Liver (tissue), 9 donors: ENCODE measurements around the gene TAPBPL. TPM values are rescaled to one million over a fixed set of nuclear protein-coding genes. Genes with fewer than 3 reads are reported as not detected.

Experiments
- DNase-seq: peaks from one replicate; pipeline ENCODE4 v3.0.0-alpha.2; 2017; ENCODE audit warnings: low spot score
- H3K27ac ChIP-seq, 2 donors: one replicate each; pipeline ENCODE4 v1.7.0; 2013; ENCODE audit warnings: inconsistent platforms in 2 of 2, low read length in 2 of 2, control low read depth in 1 of 2, low read depth in 1 of 2, mild to moderate bottlenecking in 1 of 2
- H3K27me3 ChIP-seq, 4 donors: one replicate each; pipeline versions ENCODE4 v1.6.1 to v1.7.0; 2013; ENCODE audit warnings: low read length in 3 of 4, inconsistent platforms in 1 of 4, mild to moderate bottlenecking in 1 of 4, moderate library complexity in 1 of 4; ENCODE audit not compliant: control insufficient read depth in 4 of 4, insufficient read depth in 4 of 4
- H3K36me3 ChIP-seq, 4 donors: one replicate each; pipeline versions ENCODE4 v1.6.1 to v1.7.0; 2013; ENCODE audit warnings: low read length in 3 of 4, mild to moderate bottlenecking in 3 of 4, low read depth in 1 of 4, moderate library complexity in 1 of 4; ENCODE audit not compliant: control insufficient read depth in 4 of 4, insufficient read depth in 3 of 4
- H3K4me1 ChIP-seq, 4 donors: one replicate each; pipeline versions ENCODE4 v1.6.1 to v1.7.0; 2013; ENCODE audit warnings: low read length in 3 of 4, mild to moderate bottlenecking in 3 of 4, moderate library complexity in 1 of 4; ENCODE audit not compliant: control insufficient read depth in 4 of 4, insufficient read depth in 4 of 4
- H3K4me3 ChIP-seq, 3 donors: one replicate each; pipeline versions ENCODE4 v1.6.1 to v1.7.0; 2013; ENCODE audit warnings: low read length in 3 of 3, control low read depth in 1 of 3, low read depth in 1 of 3, mild to moderate bottlenecking in 1 of 3
- H3K9ac ChIP-seq, 2 donors: one replicate each; pipeline ENCODE4 v1.7.0; 2013; ENCODE audit warnings: low read length in 2 of 2, mild to moderate bottlenecking in 2 of 2, moderate library complexity in 2 of 2, control low read depth in 1 of 2, low read depth in 1 of 2
- H3K9me3 ChIP-seq, 4 donors: one replicate each; pipeline versions ENCODE4 v1.6.1 to v1.7.0; 2013; ENCODE audit warnings: low read length in 3 of 4; ENCODE audit not compliant: control insufficient read depth in 4 of 4
- ATF3 ChIP-seq: IDR thresholded peaks from 2 replicates; pipeline ENCODE4 v1.6.1; 2016; ENCODE audit warnings: antibody characterized with exemption
- CTCF ChIP-seq: fragments of 150-350 bp; IDR thresholded peaks from 2 replicates; pipeline ENCODE4 v1.5.1; 2017; ENCODE audit warnings: improper control_type of control experiment, low read depth, low read length; ENCODE audit not compliant: missing input control
- EGR1 ChIP-seq, 2 donors: IDR thresholded peaks; 2 replicates each; pipeline ENCODE4 v1.6.1; 2016 to 2018; ENCODE audit warnings: antibody characterized with exemption in 2 of 2, low read depth in 2 of 2
- FOXA1 ChIP-seq: IDR thresholded peaks from 2 replicates; pipeline ENCODE4 v1.6.1; 2016; ENCODE audit warnings: antibody characterized with exemption
- FOXA2 ChIP-seq: IDR thresholded peaks from 2 replicates; pipeline ENCODE4 v1.6.1; 2016; ENCODE audit warnings: antibody characterized with exemption
- GABPA ChIP-seq, 2 donors: IDR thresholded peaks in 1 of 2; conservative IDR thresholded peaks in 1 of 2; 2 replicates each; pipeline ENCODE4 v1.6.1; 2016; ENCODE audit warnings: antibody characterized with exemption in 2 of 2, mild to moderate bottlenecking in 1 of 2, moderate library complexity in 1 of 2
- HNF4A ChIP-seq, 2 donors: conservative IDR thresholded peaks; 2 replicates each; pipeline ENCODE4 v1.6.1; 2016; ENCODE audit warnings: antibody characterized with exemption in 2 of 2, mild to moderate bottlenecking in 2 of 2
- HNF4G ChIP-seq: IDR thresholded peaks from 2 replicates; pipeline ENCODE4 v1.6.1; 2016; ENCODE audit warnings: antibody characterized with exemption
- JUND ChIP-seq, 2 donors: IDR thresholded peaks; 2 replicates each; pipeline ENCODE4 v1.6.1; 2016; ENCODE audit warnings: antibody characterized with exemption in 2 of 2
- MAX ChIP-seq: IDR thresholded peaks from 2 replicates; pipeline ENCODE4 v1.6.1; 2016; ENCODE audit warnings: antibody characterized with exemption
- NR2F2 ChIP-seq: IDR thresholded peaks from 2 replicates; pipeline ENCODE4 v1.6.1; 2016; ENCODE audit warnings: antibody characterized with exemption
- RAD21 ChIP-seq, 2 donors: IDR thresholded peaks; 2 replicates each; pipeline ENCODE4 v1.6.1; 2016; ENCODE audit warnings: antibody characterized with exemption in 2 of 2, mild to moderate bottlenecking in 2 of 2
- REST ChIP-seq: IDR thresholded peaks from 2 replicates; pipeline ENCODE4 v1.6.1; 2016; ENCODE audit warnings: antibody characterized with exemption, mild to moderate bottlenecking
- RXRA ChIP-seq, 2 donors: IDR thresholded peaks; 2 replicates each; pipeline ENCODE4 v1.6.1; 2017 to 2018; ENCODE audit warnings: antibody characterized with exemption in 2 of 2, mild to moderate bottlenecking in 1 of 2
- SP1 ChIP-seq: IDR thresholded peaks from 2 replicates; pipeline ENCODE4 v1.6.1; 2018; ENCODE audit warnings: antibody characterized with exemption, mild to moderate bottlenecking
- TAF1 ChIP-seq: conservative IDR thresholded peaks from 2 replicates; pipeline ENCODE4 v1.6.1; 2016; ENCODE audit warnings: antibody characterized with exemption, mild to moderate bottlenecking
- YY1 ChIP-seq: IDR thresholded peaks from 2 replicates; pipeline ENCODE4 v1.6.1; 2016; ENCODE audit warnings: antibody characterized with exemption, mild to moderate bottlenecking
- ZBTB33 ChIP-seq: IDR thresholded peaks from 2 replicates; pipeline ENCODE4 v1.6.1; 2016; ENCODE audit warnings: antibody characterized with exemption
- WGBS: extraction: QIAGEN DNeasy Blood & Tissue Kit; methylation state at CpG from one replicate; pipeline ENCODE4 v1.1.7; 2013; 5-methylcytosine and 5-hydroxymethylcytosine counted together
- polyA plus RNA-seq, 2 donors: library from polyadenylated mRNA; stranded (reverse) in 1 of 2; unstranded in 1 of 2; fragments of 200-250 nt in 1 of 2; fragments of >200 nt in 1 of 2; fragmentation: Nextera tagmentation in 1 of 2; extraction: Ambion mirVana in 1 of 2; gene quantifications; one replicate each; pipeline versions ENCODE4 v1.2.1 to v1.2.3, GENCODE V29; 2013 to 2015
- total RNA-seq, 2 donors: library from RNA; depleted of rRNA; stranded (reverse); fragments of >200 nt; gene quantifications; one replicate each; pipeline ENCODE4 v1.2.3, GENCODE V29; 2014
- donor health status: healthy.
- donor health status: healthy.
- donor health status: healthy.
- donor health status: healthy.
- donor health status: healthy.

Gene TAPBPL
- total RNA-seq (10 to 100 TPM in 1 of 2 donors, 1 to 10 TPM in 1; 9.5 to 32.9 TPM), polyA plus RNA-seq (10 to 100 TPM; 16.5 to 21.5 TPM)

GRCh38 chr12:6451348-6452244 lies at the start of gene TAPBPL:
TAPBPL (plus strand) TSS chr12:6452042; CDS start chr12:6452249, 207 bp downstream.
- peak within 1 kb of the TSS; percentile 84 to 91 for H3K27ac ChIP-seq
- H3K9ac ChIP-seq, result peak within 1 kb of the TSS; percentile 51 to 95
- peak; percentile 80 for DNase-seq
- no peaks in the 10 kb centered on the region for H3K27me3 ChIP-seq
- H3K4me1 ChIP-seq, result peaks cover 8 to 26% (median 17%) of the 10 kb centered on the region in 4 donors
- TF ChIP-seq CTCF (no peak), NR2F2 (peak; percentile 74), RXRA (IDR thresholded peaks at IDR 0.05) (peak in 1 of 2 donors; percentile 26), ZBTB33 (no peak), RAD21 (IDR thresholded peaks at IDR 0.05) (peak; percentile 3 to 27), HNF4G (no peak), TAF1 (peak; percentile 81), SP1 (peak; percentile 57), GABPA (IDR thresholded peaks at IDR 0.05 in 1 of 2, conservative IDR thresholded peaks at IDR 0.05 in 1 of 2) (peak in 1 of 2 donors; percentile 82), REST (peak; percentile 83), HNF4A (conservative IDR thresholded peaks at IDR 0.05) (peak; percentile 2 to 17), JUND (IDR thresholded peaks at IDR 0.05) (no peak), YY1 (peak; percentile 96), FOXA1 (no peak), FOXA2 (no peak), ATF3 (no peak), EGR1 (IDR thresholded peaks at IDR 0.05; ENCODE audit: low read depth in 2 of 2) (peak; percentile 6 to 43), MAX (peak; percentile 57)
- H3K36me3 ChIP-seq, result peaks cover 2 to 12% (median 9%) of the 10 kb centered on the region in 4 donors
- H3K4me3 ChIP-seq, result peak within 1 kb of the TSS; percentile 65 to 92 (median 74)
- WGBS, result under 1% methylated on average over 27 of the region's 27 CpGs
- no peaks in the 10 kb centered on the region for H3K9me3 ChIP-seq
